WTC11 (cell line): ENCODE data around the gene TAF13. TPM values are rescaled to one million over a fixed set of nuclear protein-coding genes. Genes with fewer than 3 reads are reported as not detected.
A peak's percentile ranks its signal among the peaks of the same experiment; 100 is the strongest.

Experiments used
- ATAC-seq: fragments of 200-7000 bp; cut with Tn5 transposase; 2 replicates; pipeline ENCODE4 v1.10.0; 2021; ENCODE audit warnings: mild to moderate bottlenecking, moderate library complexity
- CTCF ChIA-PET: fragments of 300-600 bp; sonication (Branson Sonifier 250); formaldehyde crosslinking; loops from one replicate; lab custom pipeline; 2021; ENCODE audit warnings: antibody characterized with exemption; lab: Charles Lee
- POLR2A ChIA-PET: fragments of 350-600 bp; sonication (Branson Sonifier 250); formaldehyde crosslinking; loops from one replicate; lab custom pipeline; 2021; ENCODE audit warnings: antibody characterized with exemption; lab: Charles Lee
- DNase-seq: peaks from one replicate; pipeline ENCODE4 v3.0.0; 2021; ENCODE audit warnings: low spot score
- H3K27ac Mint-ChIP-seq: 2 replicates; pipeline ENCODE4 v1.8.0; 2021; ENCODE audit warnings: mixed read lengths
- H3K27me3 Mint-ChIP-seq: 2 replicates; pipeline ENCODE4 v1.8.0; 2021; ENCODE audit warnings: low read depth, mild to moderate bottlenecking, moderate library complexity, mixed read lengths
- H3K36me3 Mint-ChIP-seq: 2 replicates; pipeline ENCODE4 v1.8.0; 2021; ENCODE audit warnings: mixed read lengths
- H3K4me1 Mint-ChIP-seq: 2 replicates; pipeline ENCODE4 v1.8.0; 2022; ENCODE audit warnings: mixed read lengths
- H3K4me3 Mint-ChIP-seq: 2 replicates; pipeline ENCODE4 v1.8.0; 2021; ENCODE audit warnings: mild to moderate bottlenecking, moderate library complexity, mixed read lengths
- H3K9me3 Mint-ChIP-seq: 2 replicates; pipeline ENCODE4 v1.8.0; 2021; ENCODE audit warnings: mixed read lengths
- AFF4 ChIP-seq: sonication (generic); formaldehyde crosslinking; IDR thresholded peaks from 2 replicates; pipeline ENCODE4 v1.8.1; 2023; ENCODE audit warnings: mild to moderate bottlenecking, missing genetic modification reagents, borderline replicate concordance
- CREM ChIP-seq: sonication (generic); formaldehyde crosslinking; IDR thresholded peaks from 2 replicates; pipeline ENCODE4 v1.8.1; 2022; ENCODE audit warnings: mild to moderate bottlenecking, missing genetic modification reagents, moderate library complexity
- EMX1 ChIP-seq: fragments of 250-450 bp; sonication (Bioruptor Pico); IDR thresholded peaks from 2 replicates; pipeline ENCODE4 v1.8.0; 2021; ENCODE audit warnings: mild to moderate bottlenecking
- ERG ChIP-seq: fragments of 250-450 bp; sonication (Bioruptor Pico); IDR thresholded peaks from 2 replicates; pipeline ENCODE4 v1.8.0; 2021; ENCODE audit warnings: mild to moderate bottlenecking
- FOXK1 ChIP-seq: sonication (generic); formaldehyde crosslinking; IDR thresholded peaks from 2 replicates; pipeline ENCODE4 v1.8.0; 2022; ENCODE audit warnings: mild to moderate bottlenecking, moderate library complexity, missing genetic modification reagents
- GABPB1 ChIP-seq: sonication (generic); formaldehyde crosslinking; IDR thresholded peaks from 2 replicates; pipeline ENCODE4 v1.8.1; 2023; ENCODE audit warnings: mild to moderate bottlenecking, missing genetic modification reagents
- GTF2I ChIP-seq: fragments of 250-450 bp; sonication (Bioruptor Pico); conservative IDR thresholded peaks from 2 replicates; pipeline ENCODE4 v1.4.0; 2021; ENCODE audit warnings: mild to moderate bottlenecking
- PRRX2 ChIP-seq: fragments of 250-450 bp; sonication (Bioruptor Pico); IDR thresholded peaks from 2 replicates; pipeline ENCODE4 v1.8.0; 2021; ENCODE audit warnings: mild to moderate bottlenecking
- RORB ChIP-seq: fragments of 250-450 bp; sonication (Bioruptor Pico); IDR thresholded peaks from 2 replicates; pipeline ENCODE4 v1.9.0; 2021; ENCODE audit warnings: mild to moderate bottlenecking
- SMAD3 ChIP-seq: sonication (generic); formaldehyde crosslinking; IDR thresholded peaks from 2 replicates; pipeline ENCODE4 v1.8.0; 2022; ENCODE audit warnings: missing genetic modification reagents, mild to moderate bottlenecking, borderline replicate concordance
- SOX15 ChIP-seq: fragments of 250-450 bp; sonication (Bioruptor Pico); IDR thresholded peaks from 2 replicates; pipeline ENCODE4 v1.9.0; 2021; ENCODE audit warnings: mild to moderate bottlenecking
- TEAD1 ChIP-seq: sonication (generic); formaldehyde crosslinking; IDR thresholded peaks from 2 replicates; pipeline ENCODE4 v1.8.0; 2022; ENCODE audit warnings: mild to moderate bottlenecking, missing genetic modification reagents
- ZMAT4 ChIP-seq: fragments of 250-450 bp; sonication (Bioruptor Pico); IDR thresholded peaks from 2 replicates; pipeline ENCODE4 v1.9.0; 2021; ENCODE audit warnings: mild to moderate bottlenecking
- ZNF121 ChIP-seq: sonication (generic); formaldehyde crosslinking; IDR thresholded peaks from 2 replicates; pipeline ENCODE4 v1.8.0; 2023; ENCODE audit warnings: missing genetic modification reagents
- ZNF281 ChIP-seq: sonication (generic); formaldehyde crosslinking; IDR thresholded peaks from 2 replicates; pipeline ENCODE4 v1.8.0; 2023; ENCODE audit warnings: mild to moderate bottlenecking, missing genetic modification reagents
- ZNF512 ChIP-seq: sonication (generic); formaldehyde crosslinking; IDR thresholded peaks from 2 replicates; pipeline ENCODE4 v1.8.1; 2022; ENCODE audit warnings: missing genetic modification reagents, borderline replicate concordance
- total RNA-seq: library from RNA; stranded (reverse); gene quantifications from 3 replicates; pipeline ENCODE4 v1.2.3, GENCODE V29; 2021
- TF ChIP-seq, protein P1 (sequence below): sonication (generic); formaldehyde crosslinking; IDR thresholded peaks from 2 replicates; pipeline ENCODE4 v1.8.1; 2022; ENCODE audit warnings: low read depth, missing genetic modification reagents, borderline replicate concordance
- TF ChIP-seq, protein P2 (sequence below): sonication (generic); formaldehyde crosslinking; conservative IDR thresholded peaks from 2 replicates; pipeline ENCODE4 v1.8.1; 2023; ENCODE audit warnings: mild to moderate bottlenecking, low read depth, missing genetic modification reagents, moderate library complexity
- TF ChIP-seq, protein P3 (sequence below): fragments of 250-450 bp; sonication (Bioruptor Pico); IDR thresholded peaks from 2 replicates; pipeline ENCODE4 v1.9.0; 2021; ENCODE audit warnings: moderate library complexity, mild to moderate bottlenecking, inconsistent platforms, borderline replicate concordance

Gene TAF13
- total RNA-seq, 1 experiment from 2014 or later: 43.0 TPM

- POLR2A ChIA-PET: no interaction called here
- H3K9me3 Mint-ChIP-seq: no peaks in the 10 kb centered on the region
- no peaks in the 10 kb centered on the region for H3K27me3 Mint-ChIP-seq
- H3K27ac Mint-ChIP-seq: peak overlapping the region; percentile 19; the same call in 1 of the 2 replicates
- no peaks in the 10 kb centered on the region for H3K36me3 Mint-ChIP-seq
- peaks cover 30% of the 10 kb centered on the region for H3K4me1 Mint-ChIP-seq
- H3K4me3 Mint-ChIP-seq: no peak overlapping the region
- CTCF ChIA-PET: interaction anchor here (1.1 to 1.6 kb wide), 3 partner anchors 16 to 31 kb away, joined by 3 to 5 read pairs (median 4); a partner anchor contains a TSS
- DNase-seq: no peak
- no peak; the same call in 1 of the 2 replicates for ATAC-seq
- TF ChIP-seq ZNF512: no peak
- no peak for TF ChIP-seq TEAD1
- TF ChIP-seq RORB: no peak
- no peak for TF ChIP-seq ZMAT4 (CRISPR knock-in tag)
- no peak for TF ChIP-seq EMX1
- no peak for TF ChIP-seq GTF2I (CRISPR knock-in tag)
- no peak for TF ChIP-seq CREM
- TF ChIP-seq, protein P1, sequence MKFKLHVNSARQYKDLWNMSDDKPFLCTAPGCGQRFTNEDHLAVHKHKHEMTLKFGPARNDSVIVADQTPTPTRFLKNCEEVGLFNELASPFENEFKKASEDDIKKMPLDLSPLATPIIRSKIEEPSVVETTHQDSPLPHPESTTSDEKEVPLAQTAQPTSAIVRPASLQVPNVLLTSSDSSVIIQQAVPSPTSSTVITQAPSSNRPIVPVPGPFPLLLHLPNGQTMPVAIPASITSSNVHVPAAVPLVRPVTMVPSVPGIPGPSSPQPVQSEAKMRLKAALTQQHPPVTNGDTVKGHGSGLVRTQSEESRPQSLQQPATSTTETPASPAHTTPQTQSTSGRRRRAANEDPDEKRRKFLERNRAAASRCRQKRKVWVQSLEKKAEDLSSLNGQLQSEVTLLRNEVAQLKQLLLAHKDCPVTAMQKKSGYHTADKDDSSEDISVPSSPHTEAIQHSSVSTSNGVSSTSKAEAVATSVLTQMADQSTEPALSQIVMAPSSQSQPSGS (CRISPR knock-in tag): no peak
- TF ChIP-seq FOXK1 (CRISPR knock-in tag): no peak
- no peak for TF ChIP-seq AFF4 (CRISPR knock-in tag)
- TF ChIP-seq ZNF281 (CRISPR knock-in tag): no peak
- no peak for TF ChIP-seq SOX15
- TF ChIP-seq ZNF121 (CRISPR knock-in tag): no peak
- TF ChIP-seq, protein P2, sequence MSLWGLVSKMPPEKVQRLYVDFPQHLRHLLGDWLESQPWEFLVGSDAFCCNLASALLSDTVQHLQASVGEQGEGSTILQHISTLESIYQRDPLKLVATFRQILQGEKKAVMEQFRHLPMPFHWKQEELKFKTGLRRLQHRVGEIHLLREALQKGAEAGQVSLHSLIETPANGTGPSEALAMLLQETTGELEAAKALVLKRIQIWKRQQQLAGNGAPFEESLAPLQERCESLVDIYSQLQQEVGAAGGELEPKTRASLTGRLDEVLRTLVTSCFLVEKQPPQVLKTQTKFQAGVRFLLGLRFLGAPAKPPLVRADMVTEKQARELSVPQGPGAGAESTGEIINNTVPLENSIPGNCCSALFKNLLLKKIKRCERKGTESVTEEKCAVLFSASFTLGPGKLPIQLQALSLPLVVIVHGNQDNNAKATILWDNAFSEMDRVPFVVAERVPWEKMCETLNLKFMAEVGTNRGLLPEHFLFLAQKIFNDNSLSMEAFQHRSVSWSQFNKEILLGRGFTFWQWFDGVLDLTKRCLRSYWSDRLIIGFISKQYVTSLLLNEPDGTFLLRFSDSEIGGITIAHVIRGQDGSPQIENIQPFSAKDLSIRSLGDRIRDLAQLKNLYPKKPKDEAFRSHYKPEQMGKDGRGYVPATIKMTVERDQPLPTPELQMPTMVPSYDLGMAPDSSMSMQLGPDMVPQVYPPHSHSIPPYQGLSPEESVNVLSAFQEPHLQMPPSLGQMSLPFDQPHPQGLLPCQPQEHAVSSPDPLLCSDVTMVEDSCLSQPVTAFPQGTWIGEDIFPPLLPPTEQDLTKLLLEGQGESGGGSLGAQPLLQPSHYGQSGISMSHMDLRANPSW (CRISPR knock-in tag): no peak
- TF ChIP-seq, protein P3, sequence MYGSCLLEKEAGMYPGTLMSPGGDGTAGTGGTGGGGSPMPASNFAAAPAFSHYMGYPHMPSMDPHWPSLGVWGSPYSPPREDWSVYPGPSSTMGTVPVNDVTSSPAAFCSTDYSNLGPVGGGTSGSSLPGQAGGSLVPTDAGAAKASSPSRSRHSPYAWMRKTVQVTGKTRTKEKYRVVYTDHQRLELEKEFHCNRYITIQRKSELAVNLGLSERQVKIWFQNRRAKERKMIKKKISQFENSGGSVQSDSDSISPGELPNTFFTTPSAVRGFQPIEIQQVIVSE (CRISPR knock-in tag): no peak
- no peak for TF ChIP-seq GABPB1
- TF ChIP-seq PRRX2 (CRISPR knock-in tag): no peak
- no peak for TF ChIP-seq ERG (CRISPR knock-in tag)
- TF ChIP-seq SMAD3 (CRISPR knock-in tag): no peak
These were observed 8.1 kb upstream of the TAF13 start for GRCh38 chr1:109083923-109084322.
